ENCODE results near the gene DPF3.

- TF ChIP-seq, protein P1, sequence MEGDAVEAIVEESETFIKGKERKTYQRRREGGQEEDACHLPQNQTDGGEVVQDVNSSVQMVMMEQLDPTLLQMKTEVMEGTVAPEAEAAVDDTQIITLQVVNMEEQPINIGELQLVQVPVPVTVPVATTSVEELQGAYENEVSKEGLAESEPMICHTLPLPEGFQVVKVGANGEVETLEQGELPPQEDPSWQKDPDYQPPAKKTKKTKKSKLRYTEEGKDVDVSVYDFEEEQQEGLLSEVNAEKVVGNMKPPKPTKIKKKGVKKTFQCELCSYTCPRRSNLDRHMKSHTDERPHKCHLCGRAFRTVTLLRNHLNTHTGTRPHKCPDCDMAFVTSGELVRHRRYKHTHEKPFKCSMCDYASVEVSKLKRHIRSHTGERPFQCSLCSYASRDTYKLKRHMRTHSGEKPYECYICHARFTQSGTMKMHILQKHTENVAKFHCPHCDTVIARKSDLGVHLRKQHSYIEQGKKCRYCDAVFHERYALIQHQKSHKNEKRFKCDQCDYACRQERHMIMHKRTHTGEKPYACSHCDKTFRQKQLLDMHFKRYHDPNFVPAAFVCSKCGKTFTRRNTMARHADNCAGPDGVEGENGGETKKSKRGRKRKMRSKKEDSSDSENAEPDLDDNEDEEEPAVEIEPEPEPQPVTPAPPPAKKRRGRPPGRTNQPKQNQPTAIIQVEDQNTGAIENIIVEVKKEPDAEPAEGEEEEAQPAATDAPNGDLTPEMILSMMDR (IDR thresholded peaks at IDR 0.05) = no peak
- no peak for TF ChIP-seq POLR2A (IDR thresholded peaks at IDR 0.05)
Measured at GRCh38 chr14:72876710-72877063, 17.2 kb downstream of the DPF3 start.

Data from right lobe of liver (tissue), 4 donors.